Osteocyte (in vitro differentiated cells): ENCODE data around the gene TUBE1. TPM values are rescaled to one million over a fixed set of nuclear protein-coding genes. Genes with fewer than 3 reads are reported as not detected.

ENCODE experiments used
- DNase-seq: peaks from one replicate; pipeline ENCODE4 v3.0.0; 2021; ENCODE audit warnings: mixed read lengths; ENCODE audit not compliant: unreplicated experiment; ENCODE audit errors: extremely low spot score
- H3K27ac Mint-ChIP-seq: one replicate; pipeline ENCODE4 v1.8.0; 2021; ENCODE audit warnings: mild to moderate bottlenecking, mixed read lengths; ENCODE audit not compliant: unreplicated experiment
- H3K27me3 Mint-ChIP-seq: one replicate; pipeline ENCODE4 v1.8.0; 2021; ENCODE audit warnings: mixed read lengths; ENCODE audit not compliant: unreplicated experiment
- H3K36me3 Mint-ChIP-seq: one replicate; pipeline ENCODE4 v1.8.0; 2021; ENCODE audit warnings: mixed read lengths; ENCODE audit not compliant: unreplicated experiment
- H3K4me1 Mint-ChIP-seq: one replicate; pipeline ENCODE4 v1.8.0; 2021; ENCODE audit warnings: mixed read lengths; ENCODE audit not compliant: unreplicated experiment
- H3K4me3 Mint-ChIP-seq: one replicate; pipeline ENCODE4 v1.8.0; 2021; ENCODE audit warnings: mild to moderate bottlenecking, moderate library complexity, mixed read lengths; ENCODE audit not compliant: unreplicated experiment
- H3K9me3 Mint-ChIP-seq: one replicate; pipeline ENCODE4 v1.8.0; 2021; ENCODE audit warnings: mixed read lengths; ENCODE audit not compliant: unreplicated experiment
- CTCF ChIP-seq: fragments of 200-600 bp; sonication (generic); IDR thresholded peaks from 2 replicates; pipeline ENCODE4 v1.5.0; 2021; ENCODE audit warnings: antibody characterized with exemption, mild to moderate bottlenecking, moderate library complexity
- total RNA-seq: library from RNA; stranded (reverse); gene quantifications from 2 replicates; pipeline ENCODE4 v1.2.1, GENCODE V29; 2021

Gene TUBE1
- total RNA-seq, 1 donor from 2014 or later, result 27.6 TPM

GRCh38 chr6:112022749-112023148, 64.5 kb downstream of the TUBE1 start:
- no peak overlapping the region for H3K4me3 Mint-ChIP-seq
- no peak for DNase-seq
- TF ChIP-seq CTCF, result no peak
- H3K27ac Mint-ChIP-seq, result no peak overlapping the region
- no peaks in the 10 kb centered on the region for H3K27me3 Mint-ChIP-seq
- peaks cover 18% of the 10 kb centered on the region for H3K4me1 Mint-ChIP-seq
- H3K9me3 Mint-ChIP-seq, result peaks cover 14% of the 10 kb centered on the region
- no peaks in the 10 kb centered on the region for H3K36me3 Mint-ChIP-seq

- H3K4me3 Mint-ChIP-seq, result no peak overlapping the region
- no peak for DNase-seq
- no peaks in the 10 kb centered on the region for H3K27me3 Mint-ChIP-seq
- no peak overlapping the region for H3K27ac Mint-ChIP-seq
- H3K4me1 Mint-ChIP-seq, result peaks cover 20% of the 10 kb centered on the region
- peaks cover 14% of the 10 kb centered on the region for H3K9me3 Mint-ChIP-seq
- H3K36me3 Mint-ChIP-seq, result no peaks in the 10 kb centered on the region
- TF ChIP-seq CTCF, result no peak
Observed at GRCh38 chr6:112021691-112022310, 65.5 kb downstream of the TUBE1 start.

Other genes starting within 250 kb of the TUBE1 start
- gene FYN, start 214.0 kb downstream of the TUBE1 start, total RNA-seq, result 121 and 142 TPM in 2 replicates
- gene CCN6, start 33.4 kb downstream of the TUBE1 start, total RNA-seq, result not detected in 2 replicates
- 27.5 and 29.2 TPM in 2 replicates for gene FAM229B, start 109 bp upstream of the TUBE1 start, total RNA-seq
- gene LAMA4, start 167.1 kb upstream of the TUBE1 start, total RNA-seq, result 209 and 220 TPM in 2 replicates